Epithelial cell of esophagus (primary cell): ENCODE data around the gene HOXC4.

Experiments used
- DNase-seq: peaks from one replicate; pipeline ENCODE4 v3.0.0; 2010; ENCODE audit warnings: low read depth
- H3K4me3 ChIP-seq: 2 replicates; pipeline ENCODE4 v1.5.1; 2011; ENCODE audit warnings: mild to moderate bottlenecking, low read length, control low read depth
- TF ChIP-seq, protein P1 (sequence below): IDR thresholded peaks from 2 replicates; pipeline ENCODE4 v1.5.1; 2011; ENCODE audit warnings: low read depth, mild to moderate bottlenecking, low read length, control low read depth, inconsistent platforms; ENCODE audit not compliant: insufficient read depth; ENCODE audit errors: missing control alignments

The HOXC4 gene

DNA sequence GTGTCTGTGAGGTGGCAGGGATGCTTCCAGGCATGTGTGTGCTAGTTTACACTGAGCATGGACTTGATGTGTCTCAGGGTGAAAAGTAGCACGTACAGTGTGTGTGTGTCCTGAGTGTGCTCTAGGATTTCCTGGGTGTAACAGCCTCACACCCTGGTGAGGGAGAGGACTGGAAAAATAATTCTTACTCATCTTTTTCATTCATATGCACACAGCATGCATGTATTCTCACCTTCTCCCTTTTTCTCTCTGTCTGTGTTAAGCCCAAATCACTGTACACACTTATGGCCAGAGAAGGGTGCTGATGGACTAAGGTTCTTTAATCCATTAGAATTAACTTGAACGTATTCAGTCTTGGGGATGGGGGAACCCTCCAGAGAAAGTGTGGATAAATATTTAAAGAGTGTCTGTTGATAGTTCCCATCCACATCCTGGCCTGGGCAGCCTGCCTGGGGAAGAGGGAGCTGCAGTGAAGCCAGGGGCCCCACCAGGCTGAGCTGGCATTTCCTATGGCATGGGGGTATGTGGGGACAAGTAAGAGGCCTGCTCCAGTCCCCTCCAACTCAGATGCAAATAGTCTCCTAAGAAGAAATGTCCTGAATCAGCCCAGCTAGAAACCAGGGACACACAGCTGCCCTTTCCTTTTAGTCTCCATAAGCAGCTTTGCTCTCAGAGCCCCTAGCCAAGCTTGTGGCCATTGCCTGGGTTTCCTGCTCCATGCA lies 45.9 kb upstream of the HOXC4 start:
- TF ChIP-seq, protein P1, sequence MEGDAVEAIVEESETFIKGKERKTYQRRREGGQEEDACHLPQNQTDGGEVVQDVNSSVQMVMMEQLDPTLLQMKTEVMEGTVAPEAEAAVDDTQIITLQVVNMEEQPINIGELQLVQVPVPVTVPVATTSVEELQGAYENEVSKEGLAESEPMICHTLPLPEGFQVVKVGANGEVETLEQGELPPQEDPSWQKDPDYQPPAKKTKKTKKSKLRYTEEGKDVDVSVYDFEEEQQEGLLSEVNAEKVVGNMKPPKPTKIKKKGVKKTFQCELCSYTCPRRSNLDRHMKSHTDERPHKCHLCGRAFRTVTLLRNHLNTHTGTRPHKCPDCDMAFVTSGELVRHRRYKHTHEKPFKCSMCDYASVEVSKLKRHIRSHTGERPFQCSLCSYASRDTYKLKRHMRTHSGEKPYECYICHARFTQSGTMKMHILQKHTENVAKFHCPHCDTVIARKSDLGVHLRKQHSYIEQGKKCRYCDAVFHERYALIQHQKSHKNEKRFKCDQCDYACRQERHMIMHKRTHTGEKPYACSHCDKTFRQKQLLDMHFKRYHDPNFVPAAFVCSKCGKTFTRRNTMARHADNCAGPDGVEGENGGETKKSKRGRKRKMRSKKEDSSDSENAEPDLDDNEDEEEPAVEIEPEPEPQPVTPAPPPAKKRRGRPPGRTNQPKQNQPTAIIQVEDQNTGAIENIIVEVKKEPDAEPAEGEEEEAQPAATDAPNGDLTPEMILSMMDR = no peak
- DNase-seq = no peak
- no peak overlapping the region for H3K4me3 ChIP-seq

DNA sequence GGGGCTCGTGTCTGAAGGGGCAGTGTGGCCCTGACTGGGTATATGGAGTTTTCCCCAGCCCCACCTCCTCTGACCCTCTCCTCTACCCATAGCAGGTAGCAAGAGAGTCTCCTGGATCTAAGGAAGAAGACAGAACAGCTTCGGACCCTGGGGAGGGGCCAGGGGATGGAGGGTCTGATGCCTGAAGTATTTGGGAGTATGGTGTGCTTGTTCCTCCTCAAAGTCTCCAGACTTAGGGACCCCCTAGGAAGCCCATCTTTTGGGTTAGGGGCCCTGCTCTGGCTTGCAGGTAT lies 45.4 kb upstream of the HOXC4 start:
- H3K4me3 ChIP-seq = no peak overlapping the region
- TF ChIP-seq, protein P1 = no peak
- no peak for DNase-seq

DNA sequence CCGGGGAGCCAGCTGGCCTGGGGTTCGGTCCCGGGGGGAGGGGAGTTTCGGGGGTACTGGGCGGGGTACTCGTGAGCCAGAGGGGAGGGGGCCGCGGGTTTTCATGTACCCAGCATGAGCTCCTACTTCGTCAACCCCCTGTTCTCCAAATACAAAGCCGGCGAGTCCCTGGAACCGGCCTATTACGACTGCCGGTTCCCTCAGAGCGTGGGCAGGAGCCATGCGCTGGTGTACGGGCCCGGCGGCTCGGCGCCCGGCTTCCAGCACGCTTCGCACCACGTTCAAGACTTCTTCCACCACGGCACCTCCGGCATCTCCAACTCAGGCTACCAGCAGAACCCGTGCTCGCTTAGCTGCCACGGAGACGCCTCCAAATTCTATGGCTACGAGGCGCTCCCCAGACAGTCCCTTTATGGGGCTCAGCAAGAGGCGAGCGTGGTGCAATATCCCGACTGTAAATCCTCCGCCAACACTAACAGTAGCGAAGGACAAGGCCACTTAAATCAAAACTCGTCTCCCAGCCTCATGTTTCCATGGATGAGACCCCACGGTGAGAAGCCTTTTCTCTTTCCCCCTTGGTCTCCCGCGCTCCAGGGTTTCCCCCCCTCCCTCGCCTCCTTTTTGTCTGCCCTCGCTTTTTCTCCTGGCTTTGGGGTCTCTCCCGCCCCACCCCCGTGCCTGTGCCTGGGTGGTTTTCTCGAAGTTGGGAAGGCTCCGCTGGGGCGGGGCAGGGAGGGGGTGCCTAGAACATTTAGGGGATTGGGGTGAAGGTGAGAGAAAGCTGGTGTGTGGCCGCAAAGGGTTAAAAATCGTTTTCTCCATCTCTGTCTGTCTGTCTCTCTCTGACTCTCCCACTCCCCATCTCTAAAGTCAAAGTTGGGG lies 44.2 kb upstream of the HOXC4 start:
- TF ChIP-seq, protein P1 = no peak
- DNase-seq = peak; percentile 39
- H3K4me3 ChIP-seq = no peak overlapping the region

DNA sequence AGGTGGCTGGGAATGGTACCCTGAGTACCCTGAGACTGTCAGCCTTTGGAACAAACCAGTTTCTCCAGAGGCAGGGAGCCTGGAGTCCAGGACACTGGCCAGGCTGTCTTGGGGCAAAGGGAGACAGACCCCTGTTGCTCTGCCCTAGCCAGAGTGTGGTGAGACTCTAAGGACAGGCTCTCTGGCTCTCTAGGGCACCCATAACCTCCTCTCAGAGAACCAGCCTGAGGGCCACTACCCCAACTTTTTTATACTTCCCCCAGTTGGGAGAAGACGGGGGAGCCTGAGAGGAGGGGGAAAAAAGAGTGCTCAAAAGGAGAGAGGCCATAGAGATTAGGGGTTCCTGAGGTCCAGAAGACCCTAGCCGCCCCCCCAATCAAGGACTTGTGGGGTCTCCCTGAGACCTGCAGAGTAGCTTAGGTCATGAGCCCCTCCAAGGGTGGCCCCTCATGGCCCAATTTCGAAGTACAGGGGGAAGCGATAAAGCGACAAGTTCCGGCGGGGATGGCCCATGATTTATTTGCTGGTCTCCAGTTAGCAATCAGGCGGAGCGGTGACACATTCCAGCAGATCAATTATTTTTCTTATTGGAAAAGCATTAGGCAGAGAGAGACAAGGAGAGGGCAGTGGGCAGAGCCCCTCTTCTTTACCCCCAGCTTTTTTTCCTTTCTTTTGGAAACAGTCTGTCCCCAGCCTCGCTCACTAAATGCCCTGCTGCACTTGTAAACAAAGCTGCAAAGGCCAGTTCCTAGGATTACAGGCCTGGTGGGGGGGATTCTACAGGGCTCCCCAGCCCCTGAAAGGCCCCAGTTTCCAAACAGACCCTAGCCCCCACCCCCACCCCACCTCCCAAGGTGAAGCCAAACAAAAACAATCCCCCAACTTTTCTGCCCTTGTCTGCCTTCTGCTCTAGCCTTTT lies 43.3 kb upstream of the HOXC4 start:
- H3K4me3 ChIP-seq = no peak overlapping the region
- TF ChIP-seq, protein P1 = no peak
- no peak for DNase-seq

DNA sequence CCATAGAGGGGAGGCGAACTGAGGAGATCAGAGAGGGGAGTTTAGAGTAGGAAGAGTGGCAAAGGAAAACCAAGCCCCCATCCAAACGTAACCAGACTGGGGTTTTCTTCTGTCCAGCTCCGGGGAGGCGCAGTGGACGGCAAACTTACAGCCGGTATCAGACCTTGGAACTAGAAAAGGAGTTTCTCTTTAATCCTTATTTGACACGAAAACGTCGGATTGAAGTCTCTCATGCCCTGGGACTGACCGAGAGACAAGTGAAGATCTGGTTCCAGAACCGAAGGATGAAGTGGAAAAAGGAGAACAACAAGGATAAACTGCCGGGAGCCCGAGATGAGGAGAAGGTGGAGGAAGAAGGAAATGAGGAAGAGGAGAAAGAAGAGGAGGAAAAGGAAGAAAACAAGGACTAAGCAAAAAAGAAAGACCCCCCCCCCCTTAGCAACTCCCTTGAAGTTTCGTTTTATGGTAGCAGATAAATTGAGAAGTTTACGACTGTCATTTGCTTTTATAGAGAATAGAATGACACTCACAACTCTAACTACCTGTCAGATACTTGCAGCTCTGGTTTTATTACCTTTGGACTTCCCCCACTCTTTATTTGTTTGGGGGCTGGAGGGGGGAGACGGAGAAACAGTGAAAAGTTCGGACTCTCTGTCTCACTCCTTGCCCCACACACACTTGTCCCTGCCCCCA lies 42.5 kb upstream of the HOXC4 start:
- H3K4me3 ChIP-seq = no peak overlapping the region
- TF ChIP-seq, protein P1 = no peak
- DNase-seq = no peak

DNA sequence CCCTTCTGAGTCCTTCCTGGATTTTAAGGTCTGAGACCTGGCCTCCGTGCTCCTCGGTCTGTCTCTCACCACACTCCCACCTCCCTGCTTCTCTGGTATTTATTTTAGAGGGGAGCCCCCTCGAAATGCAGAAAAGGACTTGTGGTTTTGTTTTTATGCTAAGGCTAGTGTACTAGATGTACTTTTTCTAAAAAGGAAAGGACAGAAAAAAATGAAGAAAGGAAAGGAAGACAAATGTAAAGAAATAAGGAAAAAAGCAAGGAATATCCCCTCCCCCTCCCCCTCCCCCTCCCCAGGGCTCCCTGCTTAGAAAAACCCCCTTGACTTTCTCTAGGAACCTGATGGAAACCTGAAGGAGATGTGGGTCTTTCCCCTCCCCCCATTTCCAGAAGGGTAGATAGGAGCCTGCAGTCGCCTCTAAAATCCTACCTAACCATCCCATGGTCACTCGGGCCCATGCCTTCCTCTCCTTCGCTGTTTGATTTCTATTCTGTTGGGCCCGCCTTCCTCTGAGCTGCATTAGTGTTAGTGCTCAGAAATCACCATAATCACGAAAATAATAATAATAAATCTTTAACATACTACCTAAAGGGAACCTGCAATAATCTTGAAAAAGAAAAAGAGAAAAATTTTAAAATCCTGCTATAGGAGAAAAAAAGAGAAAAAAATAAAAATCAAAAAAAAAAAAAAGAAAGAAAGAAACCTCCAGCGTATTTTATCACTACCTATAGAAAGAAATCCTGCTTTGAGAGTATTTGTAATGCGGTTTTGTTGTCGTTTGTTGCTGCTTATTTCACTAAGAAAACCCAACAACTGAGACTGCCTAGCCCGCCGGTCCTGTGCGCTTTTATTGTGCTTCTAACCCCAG lies 41.7 kb upstream of the HOXC4 start:
- no peak for DNase-seq
- TF ChIP-seq, protein P1 = no peak
- no peak overlapping the region for H3K4me3 ChIP-seq
